T-helper 2 cell treated with Interferon-gamma antibody and Interleukin-4, amounts not matched to agents 100 ng/mL and 5 ng/mL, for 36 hours (primary cell): Measurements from ENCODE around the gene BSND. TPM values are rescaled to one million over a fixed set of nuclear protein-coding genes. Genes with fewer than 3 reads are reported as not detected.

Source experiments
- intact Hi-C: fragments of 100-400 bp; cut with micrococcal nuclease; formaldehyde crosslinking; loops from one replicate; pipeline ENCODE4 v1.15.1; 2023
- total RNA-seq: library from RNA; stranded (reverse); gene quantifications from 2 replicates; pipeline ENCODE4 v1.2.3, GENCODE V29; 2022

Gene BSND
- total RNA-seq, 1 donor from 2014 or later = not detected

- intact Hi-C loops = no loop called here
Measured at GRCh38 chr1:54991939-54992338, 6.8 kb upstream of the BSND start.

DNA sequence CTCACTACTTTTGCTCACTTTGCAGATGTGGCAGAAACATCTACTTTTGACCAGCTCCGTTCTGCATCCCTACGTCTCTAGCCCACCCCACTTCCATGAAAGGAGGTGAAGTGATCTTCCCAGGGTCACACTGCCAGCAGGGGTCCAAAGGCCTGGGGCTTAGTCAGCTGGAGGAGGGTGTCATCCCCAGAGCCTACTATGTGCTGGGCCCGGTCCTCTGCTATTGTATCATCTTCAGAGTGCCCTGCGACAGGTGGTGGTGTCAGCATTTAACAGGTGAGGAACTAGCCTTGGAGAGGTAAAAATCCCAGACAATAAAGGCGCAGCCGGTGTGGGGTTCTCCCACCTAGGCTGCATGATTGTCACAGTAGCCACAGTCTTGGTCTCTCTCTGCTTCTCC lies 5.6 kb upstream of the BSND start:
- intact Hi-C loops = no loop called here

DNA sequence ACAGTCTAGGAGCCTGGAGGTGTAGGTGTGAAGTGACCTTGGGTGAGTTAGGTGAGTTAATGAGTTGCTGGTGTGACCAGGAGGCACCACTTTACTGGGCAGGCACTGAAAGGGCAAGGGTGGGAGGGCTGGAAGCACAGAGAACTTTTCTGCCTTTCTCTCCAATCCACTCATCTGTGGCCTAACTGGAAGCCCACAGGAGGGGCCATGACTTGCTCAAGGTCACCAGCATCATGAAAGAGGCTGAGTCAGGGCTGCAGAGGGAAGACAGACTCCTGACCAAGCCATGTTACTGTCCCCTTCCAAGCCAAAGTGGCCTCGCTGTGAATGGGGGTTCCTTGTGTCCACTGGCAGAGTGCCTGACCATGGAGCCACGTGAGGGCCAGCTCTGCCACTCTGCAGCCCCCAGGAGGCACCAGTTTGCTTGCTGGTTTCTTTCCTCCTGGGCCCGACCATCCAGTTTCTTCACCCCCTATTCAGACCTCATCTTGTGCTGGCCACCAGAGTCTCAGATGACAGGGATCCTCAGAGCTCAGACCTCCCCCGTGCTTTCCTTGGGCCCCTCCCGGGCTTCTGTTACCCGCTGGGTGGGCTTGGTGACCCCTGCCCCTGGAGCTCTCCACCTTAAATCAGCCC lies 4.3 kb upstream of the BSND start:
- intact Hi-C loops = no loop called here

DNA sequence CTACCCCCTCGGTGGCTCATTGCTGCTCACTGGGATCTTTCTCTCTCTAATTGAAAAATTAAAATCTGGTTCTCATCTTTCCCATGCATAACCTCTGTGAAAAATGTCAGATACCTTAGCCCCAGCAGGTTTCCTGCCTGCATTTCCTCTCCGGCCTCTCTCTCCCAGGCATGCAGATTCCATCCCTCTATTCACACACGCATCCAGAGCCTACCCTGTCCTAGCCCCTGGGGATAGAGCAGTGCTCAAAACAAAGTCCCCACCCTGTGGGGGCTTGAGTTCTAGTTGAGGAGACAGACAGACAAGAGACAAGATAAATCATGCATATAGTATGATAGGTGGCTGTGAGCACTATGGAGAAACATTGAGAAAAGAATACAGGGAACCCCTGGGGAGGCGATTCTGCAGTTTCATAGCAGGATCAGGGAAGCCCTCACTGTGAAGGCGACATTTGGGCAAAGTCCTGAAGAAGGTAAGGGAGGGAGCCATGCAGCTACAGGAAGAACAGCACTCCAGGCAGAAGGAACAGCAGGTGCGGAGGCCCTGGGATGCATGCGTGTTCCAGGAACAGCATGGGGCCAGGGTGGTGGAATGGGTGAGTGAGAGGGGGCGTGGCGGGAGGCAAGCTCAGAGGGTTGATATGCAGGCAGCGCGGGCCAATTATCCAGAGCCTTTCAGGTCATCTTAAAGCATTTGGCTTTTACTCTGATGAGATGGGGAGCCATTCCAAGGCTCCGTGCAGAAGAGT lies 3.5 kb upstream of the BSND start:
- intact Hi-C loops = no loop called here

- intact Hi-C loops = loop anchor here (1.0 to 2.0 kb wide), 3 partner anchors 46 to 323 kb away; no protein-coding TSS in a partner anchor
Measured at GRCh38 chr1:54995835-54996234, 2.9 kb upstream of the BSND start.

- intact Hi-C loops = loop anchor here (1.0 to 2.0 kb wide), 3 partner anchors 46 to 324 kb away; no protein-coding TSS in a partner anchor
Measured at GRCh38 chr1:54996359-54996868, 2.3 kb upstream of the BSND start.

DNA sequence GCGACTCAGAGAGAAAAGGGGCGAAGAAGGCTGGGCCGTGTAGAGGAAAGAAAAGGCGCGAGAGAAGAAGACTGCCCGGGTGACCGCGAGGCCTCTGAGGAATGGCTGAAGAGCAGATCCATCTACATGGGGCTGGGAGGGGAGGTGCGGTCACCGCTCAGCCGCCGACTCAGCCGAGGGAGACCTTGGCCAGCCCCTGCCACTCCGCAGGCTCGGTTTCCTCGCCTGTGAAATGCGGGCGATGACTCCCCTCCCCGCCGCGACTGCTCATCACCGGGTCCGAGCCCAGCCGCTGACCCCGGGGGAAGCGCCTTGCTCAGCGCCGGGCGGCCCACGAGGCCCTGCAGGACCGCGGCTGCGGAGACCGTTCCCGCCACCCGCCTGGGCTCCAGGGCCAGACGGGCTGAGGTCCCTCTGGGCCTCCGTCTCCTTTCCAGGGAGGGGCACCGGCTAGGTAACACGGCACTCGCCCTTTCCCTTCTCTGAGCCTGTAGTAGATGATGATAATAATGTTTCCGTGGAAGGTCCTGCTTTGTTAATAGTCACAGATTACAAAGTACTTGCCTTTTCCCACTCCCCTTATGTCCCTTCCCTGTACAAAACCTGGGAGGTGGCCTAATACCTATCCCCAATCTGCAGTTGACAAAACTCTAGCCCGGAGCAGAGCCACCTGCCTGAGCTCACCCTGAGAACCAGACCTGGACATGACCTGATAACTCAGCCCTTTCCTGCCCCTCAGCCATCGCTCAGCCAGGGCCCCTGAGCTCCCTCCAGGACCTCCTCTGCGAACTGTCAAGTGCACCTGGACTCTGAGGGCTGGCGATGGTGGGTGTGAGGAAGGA lies 1.6 kb upstream of the BSND start:
- intact Hi-C loops = loop anchor here (1.0 to 2.0 kb wide), 3 partner anchors 47 to 324 kb away; no protein-coding TSS in a partner anchor

DNA sequence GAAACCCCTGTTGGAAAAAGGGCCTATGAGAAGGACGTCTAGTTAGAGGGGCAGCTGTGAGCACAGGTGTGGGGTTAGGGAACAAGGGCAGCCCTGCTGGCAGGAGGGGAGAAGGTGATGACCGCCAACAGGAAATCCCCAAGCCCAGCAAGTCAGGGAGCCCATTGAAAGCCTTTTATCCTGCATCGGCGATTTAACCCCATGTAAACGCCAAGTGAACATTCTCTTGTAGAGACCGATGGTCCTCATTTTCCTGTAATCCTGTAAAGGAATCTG lies 1.1 kb upstream of the BSND start:
- intact Hi-C loops = loop anchor here (2.0 kb wide), 1 partner anchor 325 kb away; no protein-coding TSS in a partner anchor

GRCh38 chr1:54998100-54998499 lies 633 bp upstream of the BSND start:
- intact Hi-C loops = no loop called here

- intact Hi-C loops = no loop called here
Measured at GRCh38 chr1:55000110-55001085, 1.7 kb downstream of the BSND start.

- intact Hi-C loops = no loop called here
Measured at GRCh38 chr1:55001311-55001710, 2.6 kb downstream of the BSND start.

- intact Hi-C loops = no loop called here
Measured at GRCh38 chr1:55002686-55003085, 4.0 kb downstream of the BSND start.

DNA sequence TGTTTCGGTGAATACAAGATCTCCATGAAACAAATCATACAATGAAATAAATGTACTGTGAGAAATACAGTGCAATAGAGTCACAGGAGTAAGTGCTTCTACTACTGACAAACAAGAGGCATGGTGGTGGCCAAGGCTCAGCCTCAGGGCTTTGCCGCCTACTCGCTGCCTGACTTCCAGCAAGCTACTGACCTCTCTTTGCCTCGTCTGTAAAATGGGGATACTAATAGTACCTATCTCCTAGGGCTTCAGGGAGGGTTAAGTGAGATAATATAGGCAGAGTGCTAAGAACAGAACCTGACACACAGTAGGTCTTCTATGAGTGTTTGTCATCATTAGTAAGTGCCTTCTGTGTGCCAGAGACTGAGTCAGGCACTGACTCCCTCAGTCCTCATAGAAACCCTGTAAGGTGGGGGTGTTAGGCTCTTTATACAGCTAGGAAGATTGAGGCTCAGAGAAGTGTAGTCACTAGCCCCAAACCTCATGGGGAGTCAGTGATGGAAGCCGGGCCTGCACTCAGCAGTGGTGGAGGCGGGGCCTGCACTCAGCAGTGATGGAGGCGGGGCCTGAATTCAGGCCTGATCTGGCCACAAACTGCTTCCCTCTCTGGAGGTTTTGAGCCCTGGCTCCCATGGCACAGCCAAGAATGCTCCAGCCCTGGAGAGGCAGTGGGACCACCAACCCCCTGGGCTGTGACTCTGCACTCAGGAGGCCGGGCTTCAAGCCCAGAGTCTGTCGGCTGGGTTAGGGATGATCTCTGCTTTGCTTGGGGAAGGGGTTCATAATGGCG lies 6.8 kb downstream of the BSND start:
- intact Hi-C loops = no loop called here

DNA sequence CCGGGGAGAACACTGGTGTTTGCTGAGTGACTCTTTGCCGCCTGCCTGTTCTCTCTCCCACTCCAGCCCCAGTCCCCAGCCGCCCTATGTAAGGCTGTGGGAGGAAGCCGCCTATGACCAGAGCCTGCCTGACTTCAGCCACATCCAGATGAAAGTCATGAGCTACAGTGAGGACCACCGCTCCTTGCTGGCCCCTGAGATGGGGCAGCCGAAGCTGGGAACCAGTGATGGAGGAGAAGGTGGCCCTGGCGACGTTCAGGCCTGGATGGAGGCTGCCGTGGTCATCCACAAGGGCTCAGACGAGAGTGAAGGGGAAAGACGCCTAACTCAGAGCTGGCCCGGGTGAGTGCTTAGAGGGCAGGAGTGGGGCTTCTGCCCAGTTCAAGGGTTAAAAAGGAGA lies 8.2 kb downstream of the BSND start:
- intact Hi-C loops = no loop called here

GRCh38 chr1:55007625-55008024 lies 8.9 kb downstream of the BSND start:
- intact Hi-C loops = no loop called here

- intact Hi-C loops = no loop called here
Measured at GRCh38 chr1:55010194-55010886, 11.6 kb downstream of the BSND start.

DNA sequence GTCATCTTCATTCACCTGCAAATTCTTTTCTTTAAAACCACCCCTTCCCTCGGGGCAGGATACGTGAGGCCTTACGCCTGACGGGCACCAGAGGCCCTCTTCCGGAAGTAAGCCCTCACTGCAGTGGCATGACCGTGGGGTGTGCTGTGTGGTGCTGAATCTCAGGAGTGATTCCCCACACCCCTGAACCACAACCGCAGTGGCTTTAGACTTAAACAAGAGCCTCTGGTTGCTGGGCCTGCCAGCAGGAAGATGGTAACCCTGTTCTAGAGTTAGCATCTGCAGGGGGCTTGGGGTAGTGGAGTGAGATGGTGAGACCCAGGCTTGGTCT lies 12.1 kb downstream of the BSND start:
- intact Hi-C loops = no loop called here

- intact Hi-C loops = no loop called here
Measured at GRCh38 chr1:55012661-55013060, 13.9 kb downstream of the BSND start.

- intact Hi-C loops = no loop called here
Measured at GRCh38 chr1:55015123-55015522, 16.4 kb downstream of the BSND start.
